GM19455 (cell line): ENCODE data around the gene VAMP4.

ENCODE experiments used
- ATAC-seq: cut with Tn5 transposase; IDR thresholded peaks from one replicate; pipeline ENCODE4 v1.9.1; 2021; ENCODE audit not compliant: unreplicated experiment

The VAMP4 gene

GRCh38 chr1:171653796-171654195 lies 88.1 kb downstream of the VAMP4 start:
- no peak for ATAC-seq

GRCh38 chr1:171652234-171652822 lies 89.5 kb downstream of the VAMP4 start, which contains the start of gene MYOC:
MYOC (minus strand) TSS chr1:171652688; CDS start chr1:171652611, 77 bp downstream.
- ATAC-seq: no peak
